Astrocyte of the cerebellum (primary cell): ENCODE data around the gene DYNLT2B.
"Not testable (repeated sequence)": the region's sequence is repeated elsewhere in the genome, so short reads cannot be mapped to it uniquely, and the experiment has no call there.

ENCODE experiments used
- DNase-seq: peaks from one replicate; pipeline ENCODE4 v3.0.0-alpha.2; 2011; ENCODE audit warnings: low read depth
- H3K4me3 ChIP-seq: 2 replicates; pipeline ENCODE4 v1.5.1; 2011; ENCODE audit warnings: mild to moderate bottlenecking, low read depth, low read length, moderate library complexity
- CTCF ChIP-seq: IDR thresholded peaks from 2 replicates; pipeline ENCODE4 v1.5.1; 2012; ENCODE audit warnings: low read length, low read depth, moderate library complexity, mild to moderate bottlenecking; ENCODE audit errors: missing control alignments
- in situ Hi-C: cut with HindIII; loops from 2 replicates; pipeline ENCODE4 v1.10.0; 2017; ENCODE audit warnings: low sequenced_read_pairs

Gene DYNLT2B

DNA sequence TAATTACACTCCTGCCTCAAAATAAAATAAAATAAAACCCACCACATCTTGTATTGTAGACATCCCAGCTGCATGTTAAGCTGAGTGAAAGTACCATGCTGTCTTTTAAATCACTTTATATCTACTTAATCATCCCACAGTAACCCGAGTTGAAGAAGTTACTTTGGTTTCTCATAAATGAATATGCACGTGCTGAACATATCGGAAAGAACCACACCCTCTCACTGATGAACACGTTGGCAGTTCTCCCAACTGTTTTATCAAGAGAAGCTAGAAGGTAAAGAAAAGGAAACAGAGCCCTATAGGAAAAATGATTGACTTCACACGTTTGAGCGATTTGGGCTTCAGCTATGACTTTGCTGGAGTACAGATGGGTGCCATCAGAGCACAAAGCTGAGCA lies 36.1 kb upstream of the DYNLT2B start:
- H3K4me3 ChIP-seq = no peak overlapping the region
- in situ Hi-C loops = no loop called here
- DNase-seq = no peak
- no peak for TF ChIP-seq CTCF

DNA sequence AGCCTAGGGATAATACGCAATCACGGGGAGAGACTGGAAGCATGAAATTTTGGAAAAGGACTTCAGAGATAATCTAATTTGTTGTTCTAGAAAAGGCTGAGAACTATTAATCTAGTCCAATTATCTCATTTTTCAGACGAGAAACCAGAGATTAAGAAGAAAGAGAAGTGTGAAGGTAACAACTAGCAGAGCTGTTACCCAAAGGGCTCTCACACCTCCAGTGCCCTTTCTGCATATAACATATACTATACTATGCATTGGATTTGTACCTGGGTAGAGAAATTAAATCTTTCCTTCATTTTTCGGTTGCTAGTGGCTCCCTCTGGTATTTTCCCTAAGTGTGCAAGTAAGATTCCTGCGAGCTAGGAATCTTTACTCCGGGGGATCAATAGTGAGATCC lies 33.5 kb upstream of the DYNLT2B start:
- H3K4me3 ChIP-seq = no peak overlapping the region
- in situ Hi-C loops = no loop called here
- DNase-seq = no peak
- TF ChIP-seq CTCF = no peak

GRCh38 chr3:196350067-196350466 lies 32.0 kb upstream of the DYNLT2B start:
- no peak for TF ChIP-seq CTCF
- no peak overlapping the region for H3K4me3 ChIP-seq
- in situ Hi-C loops = no loop called here
- no peak for DNase-seq

DNA sequence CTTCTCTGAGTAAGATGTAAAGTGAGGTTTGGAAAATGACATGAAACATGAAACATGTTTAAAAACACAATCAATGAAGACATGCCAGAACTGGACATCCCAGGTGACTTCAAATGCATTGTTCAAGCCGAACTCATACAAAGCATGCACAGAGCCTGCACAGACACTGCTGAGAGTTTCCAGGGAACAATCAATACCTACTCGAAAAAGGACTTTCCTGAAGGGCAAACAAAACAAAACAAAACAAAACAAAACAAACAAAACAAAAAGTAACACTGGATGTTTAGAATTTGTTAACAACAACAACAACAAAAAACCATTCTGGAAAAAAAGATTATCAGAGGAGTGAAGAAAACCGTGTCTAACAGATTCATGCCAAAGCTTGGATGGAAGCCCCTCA lies 30.7 kb upstream of the DYNLT2B start:
- in situ Hi-C loops = no loop called here
- no peak for TF ChIP-seq CTCF

GRCh38 chr3:196344663-196345062 lies 26.6 kb upstream of the DYNLT2B start:
- no peak overlapping the region for H3K4me3 ChIP-seq
- DNase-seq = no peak
- in situ Hi-C loops = no loop called here
- no peak for TF ChIP-seq CTCF

More for the DNA sequence above, 30.7 kb upstream of the DYNLT2B start:
- no peak overlapping the region for H3K4me3 ChIP-seq
- DNase-seq = no peak

GRCh38 chr3:196343917-196344316 lies 25.9 kb upstream of the DYNLT2B start:
- DNase-seq, H3K4me3 ChIP-seq, in situ Hi-C loops: not testable (repeated sequence)

DNA sequence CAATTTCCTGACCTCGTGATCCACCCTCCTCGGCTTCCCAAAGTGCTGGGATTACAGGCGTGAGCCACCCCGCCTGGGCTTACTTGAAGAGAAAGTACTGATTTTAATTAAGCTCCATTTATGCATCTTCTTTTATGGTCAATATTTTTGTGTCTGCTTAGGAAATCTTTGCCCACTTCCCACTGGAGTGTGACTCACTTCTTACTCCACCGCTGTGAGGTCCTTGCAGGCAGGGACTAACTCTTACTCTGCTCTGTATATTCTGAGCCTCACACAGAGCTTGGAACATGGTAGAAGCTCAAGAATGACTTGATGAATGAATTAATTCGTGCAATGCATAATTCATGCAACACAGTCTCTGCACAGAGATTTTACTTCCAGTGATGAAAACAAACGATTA lies 23.1 kb upstream of the DYNLT2B start:
- in situ Hi-C loops = no loop called here
- no peak overlapping the region for H3K4me3 ChIP-seq
- no peak for TF ChIP-seq CTCF
- no peak for DNase-seq
